Measurements from ENCODE around the gene PRPH2.

DNA sequence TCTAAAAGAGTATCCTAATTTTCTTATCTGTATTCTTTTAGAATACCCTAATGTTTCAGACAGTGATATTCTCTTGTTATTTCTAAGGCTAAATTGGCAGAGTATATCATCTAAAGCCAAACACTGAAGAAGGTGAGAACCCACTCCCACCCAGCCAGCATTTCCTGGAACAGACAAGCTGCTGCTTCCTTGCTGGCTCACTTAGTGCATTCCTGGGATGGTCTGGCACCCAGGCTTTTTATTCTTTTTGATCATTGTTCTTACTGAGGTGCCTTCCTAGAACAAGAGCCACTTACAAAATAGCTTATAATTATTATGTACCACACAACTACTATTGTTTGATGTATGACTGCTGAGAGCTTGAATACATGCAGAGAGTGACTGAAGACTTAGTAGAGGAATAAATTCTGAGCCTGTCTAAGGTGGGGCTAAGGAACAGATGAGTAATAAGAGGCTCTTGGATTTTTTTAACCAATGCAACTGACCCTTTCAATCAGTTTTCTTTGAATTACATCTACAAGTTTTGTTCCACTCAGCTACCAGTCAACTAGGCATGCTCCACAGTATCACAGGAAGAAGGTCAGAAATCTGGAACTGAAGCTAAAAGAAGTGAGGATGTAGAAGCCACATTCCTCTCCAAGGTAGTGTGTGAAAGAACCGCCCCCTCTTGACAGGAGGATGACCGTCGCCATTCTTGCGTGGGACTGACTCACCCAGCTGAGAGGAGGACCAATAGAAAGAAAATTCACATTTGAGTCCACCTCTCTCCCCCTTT lies 30.1 kb downstream of the PRPH2 start:
- TF ChIP-seq, protein P1, sequence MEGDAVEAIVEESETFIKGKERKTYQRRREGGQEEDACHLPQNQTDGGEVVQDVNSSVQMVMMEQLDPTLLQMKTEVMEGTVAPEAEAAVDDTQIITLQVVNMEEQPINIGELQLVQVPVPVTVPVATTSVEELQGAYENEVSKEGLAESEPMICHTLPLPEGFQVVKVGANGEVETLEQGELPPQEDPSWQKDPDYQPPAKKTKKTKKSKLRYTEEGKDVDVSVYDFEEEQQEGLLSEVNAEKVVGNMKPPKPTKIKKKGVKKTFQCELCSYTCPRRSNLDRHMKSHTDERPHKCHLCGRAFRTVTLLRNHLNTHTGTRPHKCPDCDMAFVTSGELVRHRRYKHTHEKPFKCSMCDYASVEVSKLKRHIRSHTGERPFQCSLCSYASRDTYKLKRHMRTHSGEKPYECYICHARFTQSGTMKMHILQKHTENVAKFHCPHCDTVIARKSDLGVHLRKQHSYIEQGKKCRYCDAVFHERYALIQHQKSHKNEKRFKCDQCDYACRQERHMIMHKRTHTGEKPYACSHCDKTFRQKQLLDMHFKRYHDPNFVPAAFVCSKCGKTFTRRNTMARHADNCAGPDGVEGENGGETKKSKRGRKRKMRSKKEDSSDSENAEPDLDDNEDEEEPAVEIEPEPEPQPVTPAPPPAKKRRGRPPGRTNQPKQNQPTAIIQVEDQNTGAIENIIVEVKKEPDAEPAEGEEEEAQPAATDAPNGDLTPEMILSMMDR (IDR thresholded peaks at IDR 0.05), result no peak
- no peak for TF ChIP-seq POLR2A (IDR thresholded peaks at IDR 0.05)
